T-helper 1 cell treated with Interleukin-12 subunit alpha and Interleukin-12 subunit beta and Interleukin-4 antibody, amounts not matched to agents 30 ng/mL and 1 ng/mL, for 36 hours (primary cell): ENCODE results near the gene WDR74. TPM values are rescaled to one million over a fixed set of nuclear protein-coding genes. Genes with fewer than 3 reads are reported as not detected.
"Not testable (repeated sequence)": the region's sequence is repeated elsewhere in the genome, so short reads cannot be mapped to it uniquely, and the experiment has no call there.

Experiments
- intact Hi-C: fragments of 100-400 bp; cut with micrococcal nuclease; formaldehyde crosslinking; loops from one replicate; pipeline ENCODE4 v1.15.1; 2024
- total RNA-seq: library from RNA; stranded (reverse); gene quantifications from 2 replicates; pipeline ENCODE4 v1.2.3, GENCODE V29; 2022

WDR74 gene
- total RNA-seq, 1 donor from 2014 or later = 82.3 TPM

DNA sequence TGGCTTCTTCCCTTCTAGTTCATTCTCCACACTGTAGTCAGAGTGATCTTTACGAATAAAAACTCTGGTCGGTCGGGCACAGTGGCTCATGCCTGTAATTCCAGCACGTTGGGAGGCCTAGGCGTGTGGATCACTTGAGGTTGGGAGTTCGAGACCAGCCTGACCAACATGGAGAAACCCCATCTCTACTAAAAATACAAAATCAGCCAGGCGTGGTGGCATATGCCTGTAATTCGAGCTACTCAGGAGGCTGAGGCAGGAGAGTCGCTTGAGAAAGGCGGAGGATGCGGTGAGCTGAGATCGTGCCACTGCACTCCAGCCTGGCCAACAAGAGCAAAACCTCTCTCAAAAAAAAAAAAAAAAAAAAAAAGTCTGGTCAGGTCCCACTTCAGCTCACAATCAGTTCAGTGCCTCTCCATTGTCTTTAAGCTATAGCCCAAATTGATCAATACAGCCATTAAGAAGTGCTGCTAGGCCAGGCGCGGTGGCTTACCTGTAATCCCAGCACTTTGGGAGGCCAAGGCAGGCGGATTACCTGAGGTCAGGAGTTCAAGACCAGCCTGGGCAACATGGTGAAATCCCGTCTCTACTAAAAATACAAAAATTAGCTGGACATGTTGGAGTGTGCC, 22.3 kb upstream of the WDR74 start:
- intact Hi-C loops = loop anchor here (1.0 to 2.0 kb wide), 11 partner anchors 19 to 481 kb away; partner anchors contain the start of genes HNRNPUL2, NXF1, SLC3A2 and TAF6L

DNA sequence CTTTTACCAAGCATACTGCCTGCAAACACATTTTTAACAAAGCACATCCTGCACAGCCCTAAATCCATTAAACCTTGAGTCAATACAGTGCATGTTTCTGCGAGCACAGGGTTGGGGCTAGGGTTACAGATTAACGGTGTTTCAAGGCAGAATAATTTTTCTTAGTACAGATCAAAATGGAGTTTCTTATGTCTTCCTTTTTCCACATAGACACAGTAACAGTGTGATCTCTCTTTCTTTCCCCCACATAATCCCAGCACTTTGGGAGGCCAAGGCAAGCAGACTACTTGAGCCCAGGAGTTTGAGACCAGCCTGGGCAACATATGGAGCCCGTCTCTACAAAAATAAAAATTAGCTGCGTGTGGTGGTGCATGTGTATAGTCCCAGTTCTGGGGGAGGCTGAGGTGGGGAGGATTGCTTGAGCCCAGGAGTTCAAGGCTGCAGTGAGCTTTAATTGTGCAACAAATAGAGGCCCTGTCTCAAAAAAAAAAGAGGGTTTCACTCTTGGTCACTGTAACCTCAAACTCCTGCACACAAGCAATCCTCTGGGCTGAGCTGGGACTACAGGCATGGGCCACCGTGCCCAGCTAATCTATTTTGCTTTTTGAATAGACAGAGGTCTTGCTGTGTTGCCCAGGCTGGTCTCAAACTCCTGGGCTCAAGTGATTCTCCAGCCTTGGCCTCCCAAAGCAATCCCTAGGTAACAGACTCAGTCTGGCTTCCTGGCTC, 21.6 kb upstream of the WDR74 start:
- intact Hi-C loops = no loop called here

DNA sequence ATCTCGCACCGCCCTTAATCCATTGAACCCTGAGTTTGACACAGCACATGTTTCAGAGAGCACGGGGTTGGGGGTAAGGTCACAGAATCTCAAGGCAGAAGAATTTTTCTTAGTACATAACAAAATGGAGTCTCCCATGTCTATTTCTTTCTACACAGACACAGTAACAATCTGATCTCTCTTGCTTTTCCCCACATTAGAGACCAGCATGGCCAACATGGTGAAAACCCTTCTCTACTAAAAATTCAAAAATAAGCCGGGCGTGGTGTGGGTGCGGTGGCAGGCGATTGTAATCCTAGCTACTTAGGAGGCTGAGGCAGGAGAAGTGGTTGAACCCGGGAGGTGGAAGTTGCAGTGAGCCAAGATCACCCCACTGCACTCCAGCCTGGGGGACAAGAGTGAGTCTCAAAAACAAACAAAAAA, 19.9 kb upstream of the WDR74 start:
- intact Hi-C loops = not testable (repeated sequence)

DNA sequence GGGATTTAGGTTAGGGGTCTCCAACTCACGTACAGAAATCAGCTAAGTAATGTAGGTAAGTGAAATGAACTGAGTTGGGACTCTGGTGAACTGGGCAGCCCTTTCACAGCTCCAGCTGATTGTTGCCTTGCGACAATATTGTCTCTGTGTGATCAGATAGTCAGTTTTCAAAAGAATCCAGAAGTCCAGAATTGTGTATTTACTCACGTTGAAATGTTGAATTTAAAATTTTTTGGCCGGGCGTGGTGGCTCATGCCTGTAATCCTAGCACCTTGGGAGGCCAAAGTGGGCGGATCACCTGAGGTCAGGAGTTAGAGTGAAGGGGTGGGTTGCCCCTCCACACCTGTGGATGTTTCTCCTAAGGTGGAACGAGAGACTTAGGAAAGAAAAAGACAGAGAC, 18.8 kb upstream of the WDR74 start:
- intact Hi-C loops = no loop called here

DNA sequence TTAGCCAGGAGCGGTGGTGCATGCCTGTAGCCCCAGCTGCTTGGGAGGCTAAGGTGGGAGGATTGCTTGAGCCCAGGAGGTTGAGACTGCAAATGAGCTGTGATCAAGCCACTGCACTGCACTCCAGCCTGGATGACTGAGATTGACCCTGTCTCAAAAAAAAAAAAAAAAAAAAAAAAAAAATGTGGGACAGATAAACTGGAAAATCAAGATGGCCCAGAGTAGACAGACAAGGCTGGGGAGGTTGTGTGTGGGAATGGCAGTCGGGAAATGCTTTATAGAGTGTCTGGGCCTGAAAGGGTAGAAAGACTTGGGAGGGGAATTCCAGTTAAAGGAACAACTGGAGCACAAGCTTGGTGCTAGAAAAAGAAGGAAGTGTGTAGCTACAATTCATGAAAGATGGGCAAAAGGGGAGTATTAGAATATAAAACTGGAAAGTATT, 18.2 kb upstream of the WDR74 start:
- intact Hi-C loops = no loop called here

DNA sequence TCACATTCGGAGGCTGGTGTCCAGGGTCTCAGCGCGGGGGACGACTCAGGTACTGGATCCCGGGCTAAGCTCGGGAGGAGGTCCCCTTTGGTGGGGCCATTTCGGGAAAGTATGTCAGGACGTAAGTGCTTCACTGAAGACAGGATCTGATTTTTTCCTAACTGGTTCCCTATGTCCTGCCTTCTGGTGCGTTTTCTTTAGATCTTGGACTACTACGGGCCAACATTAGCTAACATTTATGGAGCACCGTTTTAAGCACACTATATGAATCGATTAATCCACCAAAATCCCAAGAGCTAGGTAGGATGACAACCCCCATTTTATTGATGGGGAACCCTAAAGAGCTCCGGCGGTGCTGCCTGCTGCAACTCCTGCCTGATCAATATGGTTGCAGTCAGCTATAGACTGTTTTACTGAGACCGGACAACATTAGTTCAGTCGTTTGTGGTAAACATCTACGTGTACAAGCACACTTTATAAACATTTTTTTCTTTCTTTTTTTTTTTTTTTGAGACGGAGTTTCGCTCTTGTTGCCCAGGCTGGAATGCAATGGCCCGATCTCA, 17.0 kb upstream of the WDR74 start:
- intact Hi-C loops = loop anchor here (1.0 kb wide), 8 partner anchors 15 to 283 kb away; partner anchors contain the start of genes EEF1G, SLC3A2, STX5 and TAF6L

DNA sequence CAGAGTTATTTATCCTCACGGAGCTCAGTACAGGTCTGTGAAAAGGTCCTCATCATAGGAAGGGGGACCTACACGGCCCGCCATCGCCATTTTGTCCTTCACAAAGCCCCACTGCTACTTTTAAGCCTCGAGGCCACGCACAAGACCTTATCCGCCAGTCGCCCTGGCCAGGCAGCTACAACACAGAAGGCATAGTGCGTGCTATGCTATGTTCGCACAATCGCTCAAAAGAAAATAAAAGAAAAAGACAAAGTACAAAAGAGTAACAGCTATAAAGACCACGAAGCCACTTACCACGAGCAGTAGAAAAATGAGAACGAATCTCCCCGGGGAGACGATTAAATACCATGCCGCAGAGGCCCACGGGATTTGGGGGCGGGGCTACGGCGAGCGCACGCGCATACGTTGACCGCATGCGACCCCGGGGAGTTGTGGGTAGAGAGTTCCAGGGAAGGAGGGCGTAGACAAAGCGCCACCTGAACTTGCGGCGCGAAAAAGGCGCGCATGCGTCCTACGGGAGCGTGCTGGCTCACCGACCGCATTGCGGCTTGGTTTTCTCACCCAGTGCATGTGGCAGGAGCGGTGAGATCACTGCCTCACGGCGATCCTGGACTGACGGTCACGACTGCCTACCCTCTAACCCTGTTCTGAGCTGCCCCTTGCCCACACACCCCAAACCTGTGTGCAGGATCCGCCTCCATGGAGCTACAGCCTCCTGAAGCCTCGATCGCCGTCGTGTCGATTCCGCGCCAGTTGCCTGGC, 16.4 kb upstream of the WDR74 start:
- intact Hi-C loops = loop anchor here (1.0 kb wide), 12 partner anchors 14 to 298 kb away; partner anchors contain the start of genes EEF1G, NXF1, POLR2G and SLC3A2

DNA sequence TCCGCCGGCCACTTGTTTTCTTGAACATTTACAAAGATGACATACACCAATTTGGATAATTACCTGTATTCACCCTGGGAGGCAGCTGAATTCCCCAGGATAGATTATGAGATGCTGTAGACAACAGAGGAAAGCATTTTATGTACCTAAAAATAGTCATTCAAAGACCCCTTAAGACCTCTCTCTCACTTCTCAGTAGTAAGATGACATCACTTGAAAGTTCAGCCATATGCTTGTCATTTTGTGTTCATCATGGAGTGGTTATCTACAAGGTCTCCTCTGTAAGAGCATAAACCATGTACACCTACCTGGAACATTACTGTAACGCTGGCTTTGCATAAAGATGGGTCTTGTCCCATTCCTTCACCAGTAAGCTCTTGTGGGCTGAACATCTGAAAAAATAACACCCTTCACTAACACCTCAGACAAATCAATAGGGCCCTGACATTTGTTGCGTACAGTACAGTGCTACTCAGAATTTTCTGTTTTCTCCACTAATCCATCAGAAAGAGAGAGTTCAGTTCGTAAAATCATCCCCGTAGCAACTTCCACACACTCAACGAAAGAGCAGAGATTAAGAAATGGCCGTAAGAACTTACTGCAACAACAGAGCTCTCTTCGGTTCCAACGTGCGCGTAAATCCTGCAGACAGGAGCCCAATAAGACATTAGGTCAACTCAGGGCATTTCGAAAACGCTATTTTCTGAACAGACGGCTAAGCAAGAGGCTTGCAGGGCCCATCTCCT, 15.6 kb upstream of the WDR74 start:
- intact Hi-C loops = loop anchor here (1.0 kb wide), 4 partner anchors 50 to 298 kb away; partner anchors contain the start of genes NXF1 and POLR2G

DNA sequence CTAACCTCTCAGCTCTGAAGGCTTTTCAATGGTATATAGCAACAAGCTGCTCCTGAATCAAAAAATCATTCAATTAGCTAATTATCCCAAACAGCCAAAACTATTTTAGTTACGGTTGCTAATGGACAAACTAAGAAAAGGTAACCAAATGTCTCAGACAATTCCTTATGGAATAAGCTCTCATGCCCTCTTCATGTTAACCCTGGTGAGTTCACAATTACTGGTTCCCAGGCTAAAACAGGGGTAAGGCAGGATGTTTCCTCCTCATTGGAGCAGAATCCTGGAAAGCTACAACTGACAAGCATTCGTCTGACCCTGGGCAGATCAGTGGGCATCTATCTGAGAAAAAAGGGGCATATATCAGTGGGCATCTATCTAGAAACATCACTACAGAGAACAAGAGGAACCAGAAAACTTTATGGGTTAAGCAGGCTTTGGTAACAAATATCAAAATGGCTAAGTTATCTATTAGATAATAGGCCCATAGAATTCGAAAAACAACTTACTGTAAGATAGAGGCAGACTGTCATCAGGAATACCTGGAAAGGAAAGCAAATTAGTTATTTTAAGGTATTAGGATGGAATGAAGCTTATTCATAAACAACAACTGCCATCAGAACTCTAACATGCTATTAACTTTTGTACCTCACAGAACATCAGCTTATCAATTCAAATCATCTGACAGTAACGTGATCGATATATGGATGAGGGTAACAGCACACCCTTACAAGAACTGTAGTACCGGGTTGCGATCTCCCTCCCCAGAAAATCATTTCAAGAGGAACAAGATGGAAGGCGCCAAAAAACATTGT, 14.8 kb upstream of the WDR74 start:
- intact Hi-C loops = no loop called here

DNA sequence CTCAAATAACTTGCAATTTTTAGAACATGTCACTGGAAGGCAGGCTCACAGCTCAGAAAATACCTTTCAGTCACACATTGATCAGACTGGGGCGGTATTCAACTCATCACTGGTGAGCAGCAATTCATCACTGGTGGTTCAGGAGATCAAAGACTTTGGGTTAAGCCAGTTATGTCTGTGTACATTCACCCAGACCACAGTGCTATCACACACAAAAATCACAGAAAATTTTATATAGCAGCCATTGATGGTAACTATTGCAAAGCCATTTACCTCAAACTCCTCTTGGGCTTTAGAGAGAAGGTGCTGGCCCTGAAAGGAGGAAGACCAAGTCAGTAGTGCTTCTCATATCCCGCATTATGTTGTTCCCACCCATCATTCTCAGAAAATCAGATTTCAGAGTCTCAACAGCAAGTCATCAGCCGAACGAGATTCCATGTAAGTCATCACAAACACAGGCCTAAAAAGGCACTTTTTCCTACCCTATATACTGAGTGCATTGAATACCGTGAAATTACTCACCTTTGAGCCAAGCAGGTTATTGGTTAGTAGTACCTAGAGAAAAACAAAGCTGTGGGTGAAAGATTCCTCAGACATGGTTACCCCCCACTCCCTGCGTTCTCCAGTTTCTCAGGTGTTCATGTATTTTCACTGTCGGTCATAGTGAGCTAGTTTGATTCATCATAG, 14.0 kb upstream of the WDR74 start:
- intact Hi-C loops = no loop called here

DNA sequence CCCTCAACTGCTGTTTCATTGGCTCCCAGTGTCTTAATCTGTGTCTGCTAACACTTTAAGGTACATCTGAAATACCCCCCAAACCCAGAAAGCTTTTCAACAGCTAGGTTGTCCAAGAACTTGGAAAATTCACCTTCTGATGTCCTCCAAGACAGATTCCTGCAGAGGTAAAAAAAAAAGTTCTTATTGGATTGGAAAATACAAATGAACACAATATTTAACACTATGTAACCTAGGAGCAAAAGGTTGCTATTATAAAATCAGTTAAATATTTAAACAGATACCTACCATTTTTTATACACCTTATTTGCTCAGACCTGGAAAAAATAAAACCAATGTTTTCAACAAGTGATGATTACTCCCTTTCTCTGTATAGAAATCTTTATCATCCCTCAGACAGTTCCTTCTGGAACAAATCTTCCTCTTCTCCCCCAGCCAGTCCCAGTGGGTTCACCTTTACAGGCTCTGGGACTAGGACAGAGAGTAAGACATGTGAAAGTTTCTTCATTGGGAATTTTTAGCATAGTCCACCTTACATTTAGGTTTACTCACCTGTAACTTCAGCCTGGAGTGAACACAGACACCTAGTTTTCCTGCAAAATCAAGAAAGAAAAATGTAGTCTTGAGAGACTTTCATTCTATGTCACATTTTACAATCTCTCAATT, 13.3 kb upstream of the WDR74 start:
- intact Hi-C loops = no loop called here

DNA sequence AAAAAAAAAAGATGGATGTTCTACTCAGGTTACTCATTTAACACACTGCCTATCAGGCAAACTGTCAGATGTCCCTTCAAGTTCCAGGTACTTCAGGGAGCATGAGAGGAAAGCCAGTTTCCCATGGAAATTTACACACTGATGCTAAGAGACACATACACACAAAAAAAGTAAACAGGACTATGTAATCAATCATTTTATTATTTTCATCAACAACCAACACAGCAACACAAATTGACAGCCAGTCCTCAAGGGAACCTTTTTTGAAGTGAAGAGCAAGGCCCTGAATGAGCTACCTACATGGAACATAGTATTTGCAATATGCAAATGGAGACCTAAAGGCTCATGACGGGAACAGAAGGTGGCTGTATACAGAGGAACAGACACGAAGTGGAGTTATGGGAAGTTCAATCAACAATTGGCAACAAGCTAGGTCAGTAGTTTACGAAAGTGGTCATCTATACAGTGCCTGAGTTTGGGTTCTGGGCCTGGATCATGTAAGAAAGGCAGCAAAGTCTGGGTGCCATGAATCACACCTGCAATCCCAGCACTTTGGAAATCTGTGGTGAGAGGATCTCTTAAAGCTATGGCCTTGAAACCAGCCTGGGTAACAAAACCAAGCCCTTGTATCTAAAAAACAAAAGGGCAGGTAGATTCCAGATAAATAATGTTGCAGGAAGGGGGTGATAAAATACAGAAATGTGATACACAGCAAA, 12.6 kb upstream of the WDR74 start:
- intact Hi-C loops = no loop called here

DNA sequence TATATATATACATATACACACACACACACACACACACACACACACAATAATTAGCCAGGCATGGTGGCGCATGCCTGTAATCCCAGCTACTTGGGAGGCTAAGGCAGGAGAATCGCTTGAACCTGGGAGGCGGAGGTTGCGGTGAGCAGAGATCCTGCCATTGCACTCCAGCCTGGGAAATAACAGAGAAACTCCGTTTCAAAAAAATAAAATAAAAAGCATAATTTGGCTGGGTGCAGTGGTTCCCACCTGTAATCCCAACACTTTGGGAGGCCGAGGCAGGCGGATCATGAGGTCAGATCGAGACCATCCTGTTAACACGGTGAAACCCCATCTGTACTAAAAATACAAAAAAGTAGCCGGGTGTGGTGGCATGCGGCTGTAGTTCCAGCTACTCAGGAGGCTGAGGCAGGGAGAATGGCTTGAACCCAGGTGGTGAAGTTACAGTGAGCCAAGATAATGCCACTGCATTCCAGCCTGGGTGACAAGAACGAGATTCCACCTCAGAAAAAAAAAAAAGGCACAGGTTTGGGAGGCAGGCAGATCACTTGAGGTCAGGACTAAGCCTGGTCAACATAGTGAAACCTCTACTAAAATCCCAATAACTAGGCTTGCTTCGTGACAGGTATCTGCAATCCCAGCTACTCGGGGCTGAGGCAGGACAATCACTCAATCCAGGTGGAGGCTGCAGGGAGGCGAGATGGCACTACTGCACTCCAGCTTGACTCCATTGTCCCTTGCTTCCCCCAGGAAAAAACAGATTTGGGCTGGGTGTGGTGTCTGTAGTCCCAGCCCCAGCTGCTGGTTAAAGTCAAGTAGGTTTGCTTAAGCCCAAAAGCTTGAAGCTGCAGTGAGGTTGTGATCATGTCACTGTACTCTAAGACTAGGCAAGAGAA, 11.8 kb upstream of the WDR74 start:
- intact Hi-C loops = no loop called here

DNA sequence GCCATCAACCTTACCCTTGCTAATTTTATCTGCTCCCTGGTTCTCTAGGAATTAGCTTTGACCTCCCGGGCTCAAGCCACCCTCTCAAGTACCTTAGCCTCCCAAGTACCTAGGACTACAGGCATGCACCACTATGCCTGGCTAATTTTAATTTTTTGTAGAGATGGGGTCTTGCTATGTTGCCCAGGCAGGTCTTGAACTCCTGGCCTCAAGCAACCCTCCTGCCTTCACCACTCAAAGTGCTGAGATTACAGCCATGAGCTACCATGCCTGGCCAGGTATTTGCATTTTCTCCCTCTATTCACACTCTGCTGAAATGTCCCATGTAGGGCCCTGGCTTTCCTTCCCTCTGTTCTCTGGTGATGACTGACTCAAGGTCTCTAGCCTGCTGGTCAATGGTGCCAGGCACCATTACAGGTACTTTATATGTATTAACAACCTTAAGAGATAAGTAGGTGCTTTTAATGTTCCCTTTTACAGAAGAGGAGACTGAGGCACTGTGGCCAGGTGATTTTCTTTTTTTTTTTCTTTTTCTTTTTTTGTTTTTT, 8.5 kb upstream of the WDR74 start:
- intact Hi-C loops = loop anchor here (10.0 kb wide), 1 partner anchor 883 kb away; the partner anchor contains the start of gene FTH1

DNA sequence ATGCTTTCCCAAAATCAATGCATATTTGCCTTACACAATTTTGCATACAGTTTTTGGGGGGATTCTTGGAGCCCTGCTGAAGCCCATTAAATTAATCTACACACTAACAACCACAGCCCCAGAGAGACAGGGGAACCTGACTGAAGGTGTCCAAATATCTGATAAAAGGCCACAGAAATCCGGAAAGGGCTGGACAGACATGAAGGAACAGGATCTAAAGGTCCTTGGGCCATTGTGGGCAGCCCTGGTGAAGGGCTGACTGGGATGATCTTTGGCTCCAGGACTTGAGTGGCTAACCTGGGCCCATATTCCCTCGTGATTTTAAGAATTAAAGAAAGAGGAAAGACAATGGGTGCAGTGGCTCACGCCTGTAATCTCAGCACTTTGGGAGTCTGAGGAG, 6.8 kb upstream of the WDR74 start:
- intact Hi-C loops = loop anchor here (10.0 kb wide), 1 partner anchor 881 kb away; the partner anchor contains the start of gene FTH1

DNA sequence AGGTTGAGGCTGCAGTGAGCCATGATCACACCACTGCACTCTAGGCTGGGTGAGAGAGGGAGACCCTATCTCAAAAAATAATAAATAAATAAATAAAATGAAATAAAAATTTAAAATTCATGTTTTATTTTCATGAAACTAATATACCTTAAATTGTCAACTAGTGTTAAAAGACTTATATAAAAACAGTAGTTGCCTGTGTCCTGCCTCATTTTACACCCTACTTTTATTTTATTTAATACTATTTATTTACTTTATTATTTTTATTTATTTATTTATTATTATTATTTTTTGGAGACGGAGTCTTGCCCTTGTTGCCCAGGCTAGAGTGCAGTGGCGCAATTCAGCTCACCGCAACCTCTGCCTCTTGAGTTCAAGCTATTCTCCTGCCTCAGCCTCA, 4.8 kb upstream of the WDR74 start:
- intact Hi-C loops = loop anchor here (10.0 kb wide), 1 partner anchor 879 kb away; the partner anchor contains the start of gene FTH1
